Smooth muscle cell (in vitro differentiated cells): ENCODE measurements around the gene WASF3. TPM values are rescaled to one million over a fixed set of nuclear protein-coding genes. Genes with fewer than 3 reads are reported as not detected.

ENCODE experiments used
- DNase-seq: peaks from one replicate; lab custom pipeline; 2025; ENCODE audit not compliant: unreplicated experiment; lab: John Stamatoyannopoulos, UW
- H2AFZ ChIP-seq: fragments of 200-600 bp; sonication (generic); 2 replicates; pipeline ENCODE4 v1.6.0; 2016; ENCODE audit warnings: antibody characterized with exemption, low read depth, mild to moderate bottlenecking
- H3F3A ChIP-seq: fragments of 200-600 bp; sonication (generic); 2 replicates; pipeline ENCODE4 v1.6.0; 2017; ENCODE audit warnings: antibody characterized with exemption, low read depth
- H3K27ac ChIP-seq: fragments of 200-600 bp; sonication (generic); 2 replicates; pipeline ENCODE4 v1.5.1; 2016; ENCODE audit warnings: low read depth, mild to moderate bottlenecking
- H3K27me3 ChIP-seq: fragments of 200-600 bp; sonication (generic); 2 replicates; pipeline ENCODE4 v1.6.1; 2016; ENCODE audit warnings: low read depth, mild to moderate bottlenecking
- H3K36me3 ChIP-seq: fragments of 200-600 bp; sonication (generic); 2 replicates; pipeline ENCODE4 v1.5.1; 2016; ENCODE audit warnings: low read depth
- H3K4me1 ChIP-seq: fragments of 200-600 bp; sonication (generic); 2 replicates; pipeline ENCODE4 v1.5.1; 2016; ENCODE audit warnings: low read depth
- H3K4me2 ChIP-seq: fragments of 200-600 bp; sonication (generic); 2 replicates; pipeline ENCODE4 v1.6.0; 2016; ENCODE audit warnings: mild to moderate bottlenecking
- H3K4me3 ChIP-seq: fragments of 200-600 bp; sonication (generic); 2 replicates; pipeline ENCODE4 v1.5.1; 2016; ENCODE audit warnings: mild to moderate bottlenecking
- H3K79me2 ChIP-seq: fragments of 200-600 bp; sonication (generic); 2 replicates; pipeline ENCODE4 v1.6.0; 2016; ENCODE audit warnings: low read depth, mild to moderate bottlenecking
- H3K9ac ChIP-seq: fragments of 200-600 bp; sonication (generic); 2 replicates; pipeline ENCODE4 v1.6.0; 2016; ENCODE audit warnings: low read depth
- H3K9me3 ChIP-seq: fragments of 200-600 bp; sonication (generic); replicated peaks from 2 replicates; pipeline ENCODE4 v1.5.1; 2016; ENCODE audit warnings: low read depth
- H4K20me1 ChIP-seq: fragments of 200-600 bp; sonication (generic); 2 replicates; pipeline ENCODE4 v1.6.0; 2016; ENCODE audit warnings: low read depth
- CTCF ChIP-seq: fragments of 200-600 bp; sonication (generic); IDR thresholded peaks from 2 replicates; pipeline ENCODE4 v1.5.1; 2017; ENCODE audit warnings: borderline replicate concordance, mild to moderate bottlenecking, antibody characterized with exemption; ENCODE audit not compliant: insufficient read depth, poor library complexity, severe bottlenecking
- WGBS: methylation state at CpG from one replicate; pipeline ENCODE4 v1.1.7; 2016; ENCODE audit warnings: low lambda C conversion rate; 5-methylcytosine and 5-hydroxymethylcytosine counted together
- polyA plus RNA-seq: library from polyadenylated mRNA; unstranded; fragments of >200 nt; fragmentation: Nextera tagmentation; extraction: Ambion mirVana; gene quantifications from 2 replicates; pipeline ENCODE4 v1.2.1, GENCODE V29; 2016
- total RNA-seq: library from RNA; depleted of rRNA; stranded (reverse); fragments of >200 nt; gene quantifications from 2 replicates; pipeline ENCODE4 v1.2.3, GENCODE V29; 2014

The WASF3 gene
- total and polyA plus RNA-seq, 2 experiments from 2014 or later: 4.0 to 5.8 TPM

- TF ChIP-seq CTCF: no peak
- Histone ChIP-seq H3K4me1 (no peaks in the 10 kb centered on the region), H3K9ac (no peak overlapping the region), H4K20me1 (peaks cover 35% of the 10 kb centered on the region), H3K9me3 (no peaks in the 10 kb centered on the region), H2AFZ (no peak overlapping the region), H3K27ac (no peak overlapping the region), H3K36me3 (no peaks in the 10 kb centered on the region), H3K27me3 (no peaks in the 10 kb centered on the region), H3F3A (no peaks in the 10 kb centered on the region), H3K4me3 (no peak overlapping the region), H3K4me2 (no peak overlapping the region), H3K79me2 (peaks cover 4% of the 10 kb centered on the region)
- no peak for DNase-seq
- 91% methylated on average over 7 of the region's 7 CpGs for WGBS
These were observed 34.2 kb downstream of the WASF3 start for GRCh38 chr13:26591672-26592071.

GRCh38 chr13:26593661-26594060 lies 36.2 kb downstream of the WASF3 start:
- Histone ChIP-seq H3K9me3 (no peaks in the 10 kb centered on the region), H3K27ac (no peak overlapping the region), H3K9ac (no peak overlapping the region), H3K36me3 (no peaks in the 10 kb centered on the region), H3K4me3 (no peak overlapping the region), H3F3A (no peaks in the 10 kb centered on the region), H3K79me2 (peaks cover 3% of the 10 kb centered on the region), H3K4me1 (no peaks in the 10 kb centered on the region), H2AFZ (no peak overlapping the region), H3K27me3 (no peaks in the 10 kb centered on the region), H4K20me1 (peaks cover 28% of the 10 kb centered on the region), H3K4me2 (no peak overlapping the region)
- 95% methylated on average over 1 of the region's 1 CpG for WGBS
- no peak for DNase-seq
- no peak for TF ChIP-seq CTCF

- Histone ChIP-seq H4K20me1 (peaks cover 21% of the 10 kb centered on the region), H3K36me3 (no peaks in the 10 kb centered on the region), H3K79me2 (peaks cover 3% of the 10 kb centered on the region), H3K4me2 (no peak overlapping the region), H3K9me3 (no peaks in the 10 kb centered on the region), H3K27ac (no peak overlapping the region), H3K27me3 (no peaks in the 10 kb centered on the region), H3F3A (no peaks in the 10 kb centered on the region), H3K9ac (no peak overlapping the region), H3K4me3 (no peak overlapping the region), H3K4me1 (no peaks in the 10 kb centered on the region), H2AFZ (no peak overlapping the region)
- TF ChIP-seq CTCF: no peak
- 93% methylated on average over 8 of the region's 8 CpGs for WGBS
- DNase-seq: no peak
These were observed 36.9 kb downstream of the WASF3 start for GRCh38 chr13:26594363-26594762.

- no peak overlapping the region for H2AFZ ChIP-seq
- H3K4me1 ChIP-seq: peaks cover 8% of the 10 kb centered on the region
- H3K36me3 ChIP-seq: no peaks in the 10 kb centered on the region
- no peaks in the 10 kb centered on the region for H3K9me3 ChIP-seq
- H4K20me1 ChIP-seq: peaks cover 25% of the 10 kb centered on the region
- H3K4me3 ChIP-seq: no peak overlapping the region
- no peaks in the 10 kb centered on the region for H3F3A ChIP-seq
- H3K4me2 ChIP-seq: no peak overlapping the region
- WGBS: 95% methylated on average over 2 of the region's 2 CpGs
- no peak overlapping the region for H3K9ac ChIP-seq
- no peak overlapping the region for H3K27ac ChIP-seq
- H3K27me3 ChIP-seq: no peaks in the 10 kb centered on the region
- no peaks in the 10 kb centered on the region for H3K79me2 ChIP-seq
- no peak for DNase-seq
- TF ChIP-seq CTCF: no peak
These were observed 39.0 kb downstream of the WASF3 start for GRCh38 chr13:26596458-26596857.
